Activated CD8-positive, alpha-beta memory T cell treated with anti-CD3 and anti-CD28 coated beads, Interleukin-2, amount 10 ng/mL, durations not matched to agents 7 days and 5 days (primary cell): ENCODE measurements around the gene SLC6A8. TPM values are rescaled to one million over a fixed set of nuclear protein-coding genes. Genes with fewer than 3 reads are reported as not detected.
"Not testable (repeated sequence)": the region's sequence is repeated elsewhere in the genome, so short reads cannot be mapped to it uniquely, and the experiment has no call there.

Source experiments
- ATAC-seq: fragments of 150-1000 bp; cut with Tn5 transposase; one replicate; pipeline ENCODE4 v1.10.0; 2021; ENCODE audit warnings: moderate library complexity
- CTCF ChIA-PET: fragments of 350-600 bp; sonication (Branson Sonifier 250); formaldehyde crosslinking; loops from one replicate; lab custom pipeline; 2021; ENCODE audit warnings: antibody characterized with exemption; lab: Charles Lee
- DNase-seq: peaks from one replicate; pipeline ENCODE4 v3.0.0-alpha.2; 2020
- H3K27ac Mint-ChIP-seq: one replicate; pipeline ENCODE4 v1.8.0; 2021; ENCODE audit warnings: mild to moderate bottlenecking, mixed read lengths
- H3K27me3 Mint-ChIP-seq: one replicate; pipeline ENCODE4 v1.8.0; 2021; ENCODE audit warnings: mixed read lengths
- H3K36me3 Mint-ChIP-seq: one replicate; pipeline ENCODE4 v1.8.0; 2021; ENCODE audit warnings: mild to moderate bottlenecking, mixed read lengths
- H3K4me1 Mint-ChIP-seq: one replicate; pipeline ENCODE4 v1.8.0; 2021; ENCODE audit warnings: mixed read lengths
- H3K4me3 Mint-ChIP-seq: one replicate; pipeline ENCODE4 v1.8.0; 2021; ENCODE audit warnings: mild to moderate bottlenecking, moderate library complexity, mixed read lengths
- H3K9me3 Mint-ChIP-seq: one replicate; pipeline ENCODE4 v1.8.0; 2022; ENCODE audit warnings: low read depth, mixed read lengths
- total RNA-seq, 2 experiments: library from RNA; stranded (reverse); gene quantifications; one replicate each; pipeline ENCODE4 v1.2.3, GENCODE V29; 2021

Gene SLC6A8
- total RNA-seq, 2 experiments from 2014 or later = 0.93 to 1.1 TPM

GRCh38 chrX:153696986-153697722 lies 9.4 kb downstream of the SLC6A8 start:
- H3K4me3 Mint-ChIP-seq, H3K36me3 Mint-ChIP-seq, H3K27me3 Mint-ChIP-seq, CTCF ChIA-PET, ATAC-seq, H3K4me1 Mint-ChIP-seq, H3K9me3 Mint-ChIP-seq, DNase-seq, H3K27ac Mint-ChIP-seq: not testable (repeated sequence)

GRCh38 chrX:153697924-153698865 lies 10.5 kb downstream of the SLC6A8 start:
- DNase-seq = no peak
- no peak overlapping the region for H3K27ac Mint-ChIP-seq
- no peak overlapping the region for H3K4me3 Mint-ChIP-seq
- H3K27me3 Mint-ChIP-seq = no peaks in the 10 kb centered on the region
- CTCF ChIA-PET = no interaction called here
- no peaks in the 10 kb centered on the region for H3K4me1 Mint-ChIP-seq
- H3K9me3 Mint-ChIP-seq = no peaks in the 10 kb centered on the region
- ATAC-seq = no peak
- peaks cover 5% of the 10 kb centered on the region for H3K36me3 Mint-ChIP-seq

GRCh38 chrX:153699210-153699783 lies 11.6 kb downstream of the SLC6A8 start:
- DNase-seq, H3K36me3 Mint-ChIP-seq, H3K27ac Mint-ChIP-seq, ATAC-seq, H3K9me3 Mint-ChIP-seq, H3K4me3 Mint-ChIP-seq, H3K27me3 Mint-ChIP-seq, CTCF ChIA-PET, H3K4me1 Mint-ChIP-seq: not testable (repeated sequence)

- H3K4me1 Mint-ChIP-seq, H3K27ac Mint-ChIP-seq, H3K9me3 Mint-ChIP-seq, DNase-seq, CTCF ChIA-PET, H3K4me3 Mint-ChIP-seq, ATAC-seq, H3K27me3 Mint-ChIP-seq, H3K36me3 Mint-ChIP-seq: not testable (repeated sequence)
Observed at GRCh38 chrX:153699784-153700371, 12.2 kb downstream of the SLC6A8 start.

- no peaks in the 10 kb centered on the region for H3K27me3 Mint-ChIP-seq
- H3K27ac Mint-ChIP-seq = no peak overlapping the region
- peaks cover 5% of the 10 kb centered on the region for H3K36me3 Mint-ChIP-seq
- CTCF ChIA-PET = no interaction called here
- H3K4me1 Mint-ChIP-seq = no peaks in the 10 kb centered on the region
- no peak overlapping the region for H3K4me3 Mint-ChIP-seq
- DNase-seq = no peak
- no peak for ATAC-seq
- H3K9me3 Mint-ChIP-seq = no peaks in the 10 kb centered on the region
Observed at GRCh38 chrX:153700376-153700945, 12.7 kb downstream of the SLC6A8 start.

- no peaks in the 10 kb centered on the region for H3K9me3 Mint-ChIP-seq
Observed at GRCh38 chrX:153700967-153701366, 13.2 kb downstream of the SLC6A8 start.

GRCh38 chrX:153701706-153702105 lies 14.0 kb downstream of the SLC6A8 start:
- peaks cover 5% of the 10 kb centered on the region for H3K36me3 Mint-ChIP-seq
- ATAC-seq (no peak), DNase-seq (no peak)
- H3K9me3 Mint-ChIP-seq = no peaks in the 10 kb centered on the region
- H3K4me1 Mint-ChIP-seq = no peaks in the 10 kb centered on the region
- H3K27me3 Mint-ChIP-seq = no peaks in the 10 kb centered on the region
- H3K4me3 Mint-ChIP-seq = no peak overlapping the region
- CTCF ChIA-PET = no interaction called here
- H3K27ac Mint-ChIP-seq = no peak overlapping the region

More at GRCh38 chrX:153700967-153701366, 13.2 kb downstream of the SLC6A8 start:
- H3K4me1 Mint-ChIP-seq = no peaks in the 10 kb centered on the region
- CTCF ChIA-PET = no interaction called here
- ATAC-seq (no peak), DNase-seq (no peak)
- no peak overlapping the region for H3K27ac Mint-ChIP-seq
- H3K4me3 Mint-ChIP-seq = no peak overlapping the region
- H3K27me3 Mint-ChIP-seq = no peaks in the 10 kb centered on the region
- H3K36me3 Mint-ChIP-seq = peaks cover 5% of the 10 kb centered on the region

GRCh38 chrX:153702336-153703035 lies 14.8 kb downstream of the SLC6A8 start:
- peaks cover 5% of the 10 kb centered on the region for H3K36me3 Mint-ChIP-seq
- no peak overlapping the region for H3K27ac Mint-ChIP-seq
- H3K27me3 Mint-ChIP-seq = no peaks in the 10 kb centered on the region
- H3K9me3 Mint-ChIP-seq = no peaks in the 10 kb centered on the region
- no peaks in the 10 kb centered on the region for H3K4me1 Mint-ChIP-seq
- ATAC-seq (no peak), DNase-seq (no peak)
- CTCF ChIA-PET = interaction anchor here (1.4 kb wide), 1 partner anchor 33 kb away, joined by 3 read pairs; no protein-coding TSS in a partner anchor
- H3K4me3 Mint-ChIP-seq = no peak overlapping the region

GRCh38 chrX:153703036-153703370 lies 15.3 kb downstream of the SLC6A8 start:
- Mint-ChIP-seq H3K4me3 (no peak overlapping the region), H3K27ac (no peak overlapping the region), H3K36me3 (no peaks in the 10 kb centered on the region), H3K27me3 (no peaks in the 10 kb centered on the region), H3K9me3 (no peaks in the 10 kb centered on the region), H3K4me1 (no peaks in the 10 kb centered on the region)
- CTCF ChIA-PET = interaction anchor here (1.4 kb wide), 1 partner anchor 34 kb away, joined by 3 read pairs; no protein-coding TSS in a partner anchor
- DNase-seq = no peak
- no peak for ATAC-seq

GRCh38 chrX:153704021-153704526 lies 16.3 kb downstream of the SLC6A8 start:
- Mint-ChIP-seq H3K4me3 (no peak overlapping the region), H3K27me3 (no peaks in the 10 kb centered on the region), H3K27ac (no peak overlapping the region), H3K9me3 (no peaks in the 10 kb centered on the region), H3K4me1 (peaks cover 2% of the 10 kb centered on the region), H3K36me3 (no peaks in the 10 kb centered on the region)
- DNase-seq (no peak), ATAC-seq (no peak)
- CTCF ChIA-PET = no interaction called here

GRCh38 chrX:153704631-153705402 lies 17.1 kb downstream of the SLC6A8 start:
- H3K4me1 Mint-ChIP-seq, H3K36me3 Mint-ChIP-seq, DNase-seq, CTCF ChIA-PET, ATAC-seq, H3K4me3 Mint-ChIP-seq, H3K9me3 Mint-ChIP-seq, H3K27me3 Mint-ChIP-seq, H3K27ac Mint-ChIP-seq: not testable (repeated sequence)
